Suprapubic skin (tissue), 3 donors: ENCODE results near the gene XIAP.

ENCODE experiments used
- POLR2A ChIP-seq, 2 donors: fragments of 450-650 bp; IDR thresholded peaks; one replicate each; pipeline ENCODE4 v1.6.1; 2017; ENCODE audit warnings: antibody characterized with exemption in 2 of 2, mild to moderate bottlenecking in 2 of 2, moderate library complexity in 2 of 2
- TF ChIP-seq, protein P1 (sequence below), 2 donors: fragments of 200-600 bp in 1 of 2; fragments of 450-650 bp in 1 of 2; sonication (generic) in 1 of 2; IDR thresholded peaks; one replicate each; pipeline ENCODE4 v1.5.1; 2016 to 2019; ENCODE audit warnings: antibody characterized with exemption in 2 of 2, mild to moderate bottlenecking in 1 of 2, moderate library complexity in 1 of 2

DNA sequence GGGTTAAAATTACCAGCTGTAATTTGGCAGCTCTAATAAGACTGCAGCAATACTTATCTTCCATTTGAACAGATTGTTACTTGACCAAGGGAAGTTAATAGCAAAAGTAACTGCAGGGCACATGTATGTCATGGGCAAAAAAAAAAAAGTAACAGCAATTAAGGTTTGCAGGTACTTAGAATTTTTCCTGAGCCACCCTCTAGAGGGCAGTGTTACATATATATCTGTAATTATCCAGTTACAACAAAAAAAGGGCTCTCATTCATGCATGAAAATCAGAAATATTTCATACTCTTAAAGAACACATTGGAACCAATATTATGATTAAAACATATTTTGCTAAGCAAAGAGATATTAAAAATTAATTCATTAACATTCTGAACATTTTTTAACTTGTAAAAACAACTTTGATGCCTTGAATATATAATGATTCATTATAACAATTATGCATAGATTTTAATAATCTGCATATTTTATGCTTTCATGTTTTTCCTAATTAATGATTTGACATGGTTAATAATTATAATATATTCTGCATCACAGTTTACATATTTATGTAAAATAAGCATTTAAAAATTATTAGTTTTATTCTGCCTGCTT lies 25.1 kb downstream of the XIAP start:
- TF ChIP-seq, protein P1, sequence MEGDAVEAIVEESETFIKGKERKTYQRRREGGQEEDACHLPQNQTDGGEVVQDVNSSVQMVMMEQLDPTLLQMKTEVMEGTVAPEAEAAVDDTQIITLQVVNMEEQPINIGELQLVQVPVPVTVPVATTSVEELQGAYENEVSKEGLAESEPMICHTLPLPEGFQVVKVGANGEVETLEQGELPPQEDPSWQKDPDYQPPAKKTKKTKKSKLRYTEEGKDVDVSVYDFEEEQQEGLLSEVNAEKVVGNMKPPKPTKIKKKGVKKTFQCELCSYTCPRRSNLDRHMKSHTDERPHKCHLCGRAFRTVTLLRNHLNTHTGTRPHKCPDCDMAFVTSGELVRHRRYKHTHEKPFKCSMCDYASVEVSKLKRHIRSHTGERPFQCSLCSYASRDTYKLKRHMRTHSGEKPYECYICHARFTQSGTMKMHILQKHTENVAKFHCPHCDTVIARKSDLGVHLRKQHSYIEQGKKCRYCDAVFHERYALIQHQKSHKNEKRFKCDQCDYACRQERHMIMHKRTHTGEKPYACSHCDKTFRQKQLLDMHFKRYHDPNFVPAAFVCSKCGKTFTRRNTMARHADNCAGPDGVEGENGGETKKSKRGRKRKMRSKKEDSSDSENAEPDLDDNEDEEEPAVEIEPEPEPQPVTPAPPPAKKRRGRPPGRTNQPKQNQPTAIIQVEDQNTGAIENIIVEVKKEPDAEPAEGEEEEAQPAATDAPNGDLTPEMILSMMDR (IDR thresholded peaks at IDR 0.05) = peak; percentile 19 to 32
- no peak for TF ChIP-seq POLR2A (IDR thresholded peaks at IDR 0.05)
